Measurements from ENCODE around the gene CD79A. TPM values are rescaled to one million over a fixed set of nuclear protein-coding genes. Genes with fewer than 3 reads are reported as not detected.
"Not testable (repeated sequence)": the region's sequence is repeated elsewhere in the genome, so short reads cannot be mapped to it uniquely, and the experiment has no call there.

CD79A gene
- total RNA-seq, 4 donors from 2014 or later, result 1.7 to 3.1 TPM; not detected in 2

- Histone ChIP-seq H3K36me3 (peaks cover 21 to 62% (median 35%) of the 10 kb centered on the region in 3 donors), H3K4me1 (peaks cover 0 to 66% (median 10%) of the 10 kb centered on the region in 3 donors), H3K27ac (peak overlapping the region in 2 of 4 donors; percentile 40 to 46), H3K4me3 (no peak overlapping the region), H3K27me3 (no peaks in the 10 kb centered on the region), H3K9me3 (no peaks in the 10 kb centered on the region)
- 59% methylated on average over 6 of the region's 16 CpGs; no CpG with 5 or more reads in 1 of the 2 donors for WGBS, 2 donors
- no peak for DNase-seq
- no peak for TF ChIP-seq CTCF (IDR thresholded peaks at IDR 0.05)
- TF ChIP-seq POLR2A (IDR thresholded peaks at IDR 0.05), result no peak
- intact Hi-C loops (cut with DNase I), result loop anchor here (10.0 kb wide), 1 partner anchor 83 kb away; the partner anchor contains the start of gene RABAC1
These were observed 5.3 kb upstream of the CD79A start for GRCh38 chr19:41871573-41872383.

DNA sequence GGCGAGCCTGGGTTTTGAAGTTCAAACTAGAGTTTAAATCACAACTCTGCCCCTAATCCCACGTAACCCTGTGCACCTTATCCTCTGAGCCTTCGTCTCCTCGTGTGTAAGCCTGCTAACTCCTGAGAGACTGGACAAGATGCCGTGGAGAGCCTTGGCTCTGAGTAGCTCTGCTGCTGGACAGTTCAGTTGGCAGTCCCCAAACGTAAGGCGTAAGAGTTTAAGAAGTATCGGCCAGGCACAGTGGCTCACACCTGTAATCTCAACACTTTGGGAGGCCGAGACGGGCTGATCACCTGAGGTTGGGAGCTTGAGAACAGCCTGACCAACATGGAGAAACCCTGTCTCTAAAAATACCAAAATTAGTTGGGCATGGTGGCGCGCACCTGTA, 4.7 kb upstream of the CD79A start:
- peaks cover 21 to 56% (median 29%) of the 10 kb centered on the region in 3 donors for H3K36me3 ChIP-seq
- peaks cover 0 to 66% (median 10%) of the 10 kb centered on the region in 3 donors for H3K4me1 ChIP-seq
- H3K4me3 ChIP-seq, result no peak overlapping the region
- DNase-seq, result no peak
- intact Hi-C loops (cut with DNase I), result loop anchor here (10.0 kb wide), 1 partner anchor 82 kb away; the partner anchor contains the start of gene RABAC1
- H3K27me3 ChIP-seq, result no peaks in the 10 kb centered on the region
- no peak for TF ChIP-seq POLR2A (IDR thresholded peaks at IDR 0.05)
- TF ChIP-seq CTCF (IDR thresholded peaks at IDR 0.05), result no peak
- H3K27ac ChIP-seq, result peak overlapping the region in 2 of 4 donors; percentile 40 to 46
- WGBS, 2 donors, result 76 to 82% methylated on average over 6 of the region's 12 CpGs
- H3K9me3 ChIP-seq, result no peaks in the 10 kb centered on the region

DNA sequence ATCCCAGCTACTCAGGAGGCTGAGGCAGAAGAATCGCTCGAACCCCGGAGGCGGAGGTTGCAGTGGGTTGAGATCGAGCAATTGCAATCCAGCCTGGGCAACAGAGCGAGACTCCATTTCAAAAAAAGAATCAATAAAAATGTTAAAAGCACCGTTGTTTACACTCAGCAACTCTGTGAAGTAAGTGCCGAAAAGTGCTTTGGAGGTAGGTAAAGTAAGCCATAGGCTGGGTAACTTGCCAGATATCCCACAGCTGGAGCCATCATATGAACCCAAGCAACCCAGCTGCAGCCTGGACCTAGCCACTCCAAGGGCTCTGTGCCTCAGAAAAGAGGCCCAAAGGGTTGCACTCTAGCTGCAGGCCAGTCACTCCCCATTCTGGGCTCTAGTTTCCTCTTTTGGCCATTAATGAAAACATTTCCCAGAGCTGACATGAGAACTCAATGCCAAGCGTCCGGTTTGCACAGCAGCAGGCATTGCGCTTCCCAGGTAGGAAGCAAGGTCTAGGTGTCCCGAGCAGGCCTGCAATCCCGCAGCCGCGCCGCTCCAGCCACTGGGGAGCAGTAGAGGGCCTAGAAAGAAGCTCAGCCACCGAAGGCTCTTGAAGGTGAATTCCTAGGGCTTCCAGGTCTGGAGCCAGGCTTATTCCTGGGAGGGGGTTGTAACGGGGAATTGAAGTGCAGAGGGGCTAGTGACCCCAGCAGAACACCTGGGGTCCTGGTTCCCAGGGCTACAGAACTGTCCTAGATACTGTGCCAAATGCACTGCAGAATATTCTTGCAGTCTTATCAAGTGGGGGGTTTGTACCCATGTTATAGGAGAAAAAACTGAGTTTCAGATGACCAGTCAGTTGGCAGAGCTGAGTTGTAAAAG, 4.1 kb upstream of the CD79A start:
- Histone ChIP-seq H3K4me1 (peaks cover 0 to 66% (median 10%) of the 10 kb centered on the region in 3 donors), H3K27me3 (no peaks in the 10 kb centered on the region), H3K36me3 (peaks cover 21 to 49% (median 26%) of the 10 kb centered on the region in 3 donors), H3K27ac (peak overlapping the region in 2 of 4 donors; percentile 40 to 46), H3K4me3 (no peak overlapping the region), H3K9me3 (no peaks in the 10 kb centered on the region)
- intact Hi-C loops (cut with DNase I), result loop anchor here (10.0 kb wide), 1 partner anchor 82 kb away; the partner anchor contains the start of gene RABAC1
- DNase-seq, result no peak
- TF ChIP-seq CTCF (IDR thresholded peaks at IDR 0.05) (peak; percentile 39 to 74 (median 68)), POLR2A (IDR thresholded peaks at IDR 0.05) (no peak)
- WGBS, 2 donors, result 44 to 87% methylated on average over 8 to 18 of the region's 18 CpGs

GRCh38 chr19:41875973-41876372, 1.1 kb upstream of the CD79A start:
- not testable (repeated sequence) for H3K9me3 ChIP-seq, H3K4me3 ChIP-seq, H3K27me3 ChIP-seq, DNase-seq
- peak overlapping the region in 2 of 4 donors; percentile 62 to 67 for H3K27ac ChIP-seq
- 77 to 85% methylated on average over 3 of the region's 3 CpGs for WGBS, 2 donors
- H3K36me3 ChIP-seq, result peaks cover 0 to 20% (median 4%) of the 10 kb centered on the region in 3 donors
- H3K4me1 ChIP-seq, result peaks cover 0 to 40% (median 4%) of the 10 kb centered on the region in 3 donors
- intact Hi-C loops (cut with DNase I), result loop anchor here (10.0 kb wide), 1 partner anchor 79 kb away; the partner anchor contains the start of gene RABAC1

Data from esophagus squamous epithelium (tissue), 5 donors.